ENCODE results near the gene SREK1. TPM values are rescaled to one million over a fixed set of nuclear protein-coding genes. Genes with fewer than 3 reads are reported as not detected.

SREK1 gene
- total RNA-seq, 3 donors from 2014 or later (not counting 1 experiment from before 2014, with no cell fraction given): 151 to 177 (median 168) TPM

DNA sequence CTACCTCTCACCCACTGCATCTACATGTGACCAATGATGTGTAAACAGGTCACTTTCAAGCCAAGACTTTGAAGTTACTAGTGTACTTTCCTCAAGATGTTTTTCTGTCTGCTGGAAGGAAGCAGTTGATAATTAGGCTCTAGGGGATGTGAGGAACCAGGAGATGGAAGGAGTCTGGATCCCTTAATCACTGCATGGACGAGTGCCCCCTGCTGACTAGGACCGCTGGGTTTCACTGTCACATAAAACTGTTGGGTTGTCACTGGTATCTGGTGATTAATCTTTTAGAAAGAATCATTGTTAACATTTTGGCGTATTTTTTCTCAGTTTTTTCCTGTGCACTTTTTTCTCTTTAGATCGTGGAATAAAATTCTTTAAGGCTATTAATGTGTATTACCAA, 79.5 kb downstream of the SREK1 start:
- DNase-seq: peak in 1 of 2 donors; percentile 7
- Mint-ChIP-seq H3K27ac (no peak overlapping the region), H3K4me1 (no peaks in the 10 kb centered on the region), H3K27me3 (ENCODE audit: low read depth in 2 of 2) (no peaks in the 10 kb centered on the region), H3K36me3 (peaks cover 6% of the 10 kb centered on the region), H3K9me3 (peaks cover 0 to 2% of the 10 kb centered on the region in 2 donors), H3K4me3 (no peak overlapping the region)
- H3K36me3 ChIP-seq (ENCODE audit: control insufficient read depth, insufficient read depth, low read length): no peaks in the 10 kb centered on the region
- ATAC-seq: no peak
- no peaks in the 10 kb centered on the region for H3K9me3 ChIP-seq (ENCODE audit: control insufficient read depth, insufficient read depth, low read length)
- H3K27ac ChIP-seq (ENCODE audit: low read length): no peak overlapping the region
- no peaks in the 10 kb centered on the region for H3K4me1 ChIP-seq (ENCODE audit: control insufficient read depth, insufficient read depth, low read length)
- H3K4me3 ChIP-seq (ENCODE audit: low read length): no peak overlapping the region
- WGBS (ENCODE audit: insufficient coverage): 56% methylated on average over 2 of the region's 4 CpGs
- TF ChIP-seq, protein P1, sequence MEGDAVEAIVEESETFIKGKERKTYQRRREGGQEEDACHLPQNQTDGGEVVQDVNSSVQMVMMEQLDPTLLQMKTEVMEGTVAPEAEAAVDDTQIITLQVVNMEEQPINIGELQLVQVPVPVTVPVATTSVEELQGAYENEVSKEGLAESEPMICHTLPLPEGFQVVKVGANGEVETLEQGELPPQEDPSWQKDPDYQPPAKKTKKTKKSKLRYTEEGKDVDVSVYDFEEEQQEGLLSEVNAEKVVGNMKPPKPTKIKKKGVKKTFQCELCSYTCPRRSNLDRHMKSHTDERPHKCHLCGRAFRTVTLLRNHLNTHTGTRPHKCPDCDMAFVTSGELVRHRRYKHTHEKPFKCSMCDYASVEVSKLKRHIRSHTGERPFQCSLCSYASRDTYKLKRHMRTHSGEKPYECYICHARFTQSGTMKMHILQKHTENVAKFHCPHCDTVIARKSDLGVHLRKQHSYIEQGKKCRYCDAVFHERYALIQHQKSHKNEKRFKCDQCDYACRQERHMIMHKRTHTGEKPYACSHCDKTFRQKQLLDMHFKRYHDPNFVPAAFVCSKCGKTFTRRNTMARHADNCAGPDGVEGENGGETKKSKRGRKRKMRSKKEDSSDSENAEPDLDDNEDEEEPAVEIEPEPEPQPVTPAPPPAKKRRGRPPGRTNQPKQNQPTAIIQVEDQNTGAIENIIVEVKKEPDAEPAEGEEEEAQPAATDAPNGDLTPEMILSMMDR (IDR thresholded peaks at IDR 0.05): no peak
- intact Hi-C loops (cut with micrococcal nuclease): no loop called here
- H3K27me3 ChIP-seq (ENCODE audit: control insufficient read depth, insufficient read depth, low read length): no peaks in the 10 kb centered on the region

DNA sequence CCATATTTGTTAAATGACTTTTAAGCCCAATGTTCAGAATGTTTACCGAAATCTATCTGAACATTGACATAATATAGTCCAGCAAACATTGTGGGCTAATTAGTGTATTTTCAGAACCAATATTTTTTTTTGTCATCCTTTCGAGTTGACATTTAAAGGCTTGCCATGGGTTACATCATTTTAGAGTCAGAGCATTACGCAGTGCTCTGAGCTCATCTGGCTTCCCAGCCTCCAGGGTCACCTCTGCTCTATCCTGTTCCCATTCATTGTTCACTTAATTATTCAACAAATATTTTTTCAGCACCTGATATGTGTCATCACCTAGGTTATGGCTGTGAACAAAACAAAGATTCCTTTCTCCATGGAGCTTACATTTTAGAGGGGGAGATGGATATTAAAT, 80.2 kb downstream of the SREK1 start:
- no peaks in the 10 kb centered on the region for H3K4me1 Mint-ChIP-seq

DNA sequence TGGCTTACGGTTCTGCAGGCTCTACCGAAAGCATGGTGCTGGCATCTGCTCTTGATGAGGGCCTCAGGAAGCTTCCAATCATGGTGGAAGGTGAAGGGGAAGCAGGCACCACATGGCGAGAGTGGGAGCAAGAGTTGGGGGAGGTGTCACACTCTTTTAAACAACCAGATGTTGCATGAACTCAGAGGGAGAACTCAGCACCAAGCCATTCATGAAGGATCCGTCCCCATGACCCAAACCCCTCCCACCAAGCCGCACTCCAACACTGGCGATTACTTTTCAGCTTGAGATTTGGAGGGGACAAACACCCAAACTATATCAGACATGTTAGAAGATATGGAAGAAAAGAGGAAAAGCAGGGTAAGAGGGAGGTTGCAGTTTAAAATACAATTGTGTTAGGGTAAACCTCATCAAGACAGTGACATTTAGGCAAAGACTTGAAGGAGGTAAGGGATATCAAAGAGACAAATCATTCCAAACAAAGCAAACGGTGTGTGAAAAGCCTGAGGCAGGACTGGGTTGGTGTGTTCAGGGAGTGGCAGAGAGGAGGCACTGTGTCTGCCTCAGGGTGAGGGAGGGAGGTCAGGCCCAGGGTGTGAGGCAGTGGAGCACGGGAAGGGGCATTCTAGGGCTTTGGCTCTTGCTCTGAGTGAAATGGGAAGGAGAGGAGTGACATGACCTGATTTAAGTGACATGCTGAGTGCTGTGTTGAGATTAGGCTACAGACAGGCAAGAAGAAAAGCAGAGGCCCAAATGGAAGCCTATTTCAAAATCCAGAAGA, 80.9 kb downstream of the SREK1 start:
- Histone ChIP-seq H3K27ac (ENCODE audit: low read length) (no peak overlapping the region), H3K4me1 (ENCODE audit: control insufficient read depth, insufficient read depth, low read length) (no peaks in the 10 kb centered on the region), H3K36me3 (ENCODE audit: control insufficient read depth, insufficient read depth, low read length) (no peaks in the 10 kb centered on the region), H3K4me3 (ENCODE audit: low read length) (no peak overlapping the region), H3K27me3 (ENCODE audit: control insufficient read depth, insufficient read depth, low read length) (no peaks in the 10 kb centered on the region), H3K9me3 (ENCODE audit: control insufficient read depth, insufficient read depth, low read length) (no peaks in the 10 kb centered on the region)
- ATAC-seq (no peak), DNase-seq (no peak)
- Mint-ChIP-seq H3K4me3 (no peak overlapping the region), H3K9me3 (peaks cover 2% of the 10 kb centered on the region in 2 donors), H3K27me3 (ENCODE audit: low read depth in 2 of 2) (no peaks in the 10 kb centered on the region), H3K4me1 (no peaks in the 10 kb centered on the region), H3K27ac (no peak overlapping the region), H3K36me3 (peaks cover 6% of the 10 kb centered on the region)
- TF ChIP-seq, protein P1 (IDR thresholded peaks at IDR 0.05): no peak
- WGBS (ENCODE audit: insufficient coverage): 84% methylated on average over 6 of the region's 8 CpGs
- intact Hi-C loops (cut with micrococcal nuclease): no loop called here

More for the DNA sequence above, 80.2 kb downstream of the SREK1 start:
- Histone ChIP-seq H3K27me3 (ENCODE audit: control insufficient read depth, insufficient read depth, low read length) (no peaks in the 10 kb centered on the region), H3K27ac (ENCODE audit: low read length) (no peak overlapping the region), H3K4me1 (ENCODE audit: control insufficient read depth, insufficient read depth, low read length) (no peaks in the 10 kb centered on the region), H3K9me3 (ENCODE audit: control insufficient read depth, insufficient read depth, low read length) (no peaks in the 10 kb centered on the region), H3K4me3 (ENCODE audit: low read length) (no peak overlapping the region), H3K36me3 (ENCODE audit: control insufficient read depth, insufficient read depth, low read length) (no peaks in the 10 kb centered on the region)
- DNase-seq (no peak), ATAC-seq (no peak)
- no peaks in the 10 kb centered on the region for H3K27me3 Mint-ChIP-seq (ENCODE audit: low read depth in 2 of 2)
- no peak overlapping the region for H3K27ac Mint-ChIP-seq
- H3K4me3 Mint-ChIP-seq: no peak overlapping the region
- intact Hi-C loops (cut with micrococcal nuclease): no loop called here
- peaks cover 6% of the 10 kb centered on the region for H3K36me3 Mint-ChIP-seq
- 96% methylated on average over 3 of the region's 3 CpGs for WGBS (ENCODE audit: insufficient coverage)
- TF ChIP-seq, protein P1 (IDR thresholded peaks at IDR 0.05): no peak
- peaks cover 2% of the 10 kb centered on the region in 2 donors for H3K9me3 Mint-ChIP-seq

Data from natural killer cell (primary cell).